Activated B cell treated with CpG ODN at 0.5 μM for 24 hours (primary cell): ENCODE measurements around the gene RAB26. TPM values are rescaled to one million over a fixed set of nuclear protein-coding genes. Genes with fewer than 3 reads are reported as not detected.
A peak's percentile ranks its signal among the peaks of the same experiment; 100 is the strongest.
"Not testable (repeated sequence)": the region's sequence is repeated elsewhere in the genome, so short reads cannot be mapped to it uniquely, and the experiment has no call there.

ENCODE experiments used
- ATAC-seq: fragments of 200-7000 bp; cut with Tn5 transposase; one replicate; pipeline ENCODE4 v1.10.0; 2021; ENCODE audit warnings: low read depth, mild to moderate bottlenecking, moderate library complexity
- CTCF ChIA-PET: fragments of 350-600 bp; sonication (Branson Sonifier 250); formaldehyde crosslinking; loops from one replicate; lab custom pipeline; 2021; ENCODE audit warnings: antibody characterized with exemption; lab: Charles Lee
- POLR2A ChIA-PET: fragments of 350-600 bp; sonication (Branson Sonifier 250); formaldehyde crosslinking; loops from one replicate; lab custom pipeline; 2021; ENCODE audit warnings: antibody characterized with exemption; lab: Charles Lee
- DNase-seq: peaks from one replicate; pipeline ENCODE4 v3.0.0; 2022
- H3K27ac Mint-ChIP-seq: one replicate; pipeline ENCODE4 v1.8.0; 2020; ENCODE audit warnings: mixed read lengths
- H3K27me3 Mint-ChIP-seq: one replicate; pipeline ENCODE4 v1.8.0; 2021; ENCODE audit warnings: mixed read lengths
- H3K36me3 Mint-ChIP-seq: one replicate; pipeline ENCODE4 v1.8.0; 2021; ENCODE audit warnings: low read depth, mixed read lengths
- H3K4me1 Mint-ChIP-seq: one replicate; pipeline ENCODE4 v1.8.0; 2021; ENCODE audit warnings: mixed read lengths
- H3K4me3 Mint-ChIP-seq: one replicate; pipeline ENCODE4 v1.8.0; 2020; ENCODE audit warnings: mild to moderate bottlenecking, mixed read lengths
- H3K9me3 Mint-ChIP-seq: one replicate; pipeline ENCODE4 v1.8.0; 2020; ENCODE audit warnings: mixed read lengths
- intact Hi-C: fragments of 100-400 bp; cut with micrococcal nuclease; formaldehyde crosslinking; loops from one replicate; pipeline ENCODE4 v1.15.1; 2024
- total RNA-seq: library from RNA; stranded (reverse); gene quantifications from 2 replicates; pipeline ENCODE4 v1.2.3, GENCODE V29; 2022
- TF ChIP-seq, protein P1 (sequence below): fragments of 200-600 bp; IDR thresholded peaks from one replicate; pipeline ENCODE4 v1.8.0; 2022; ENCODE audit warnings: antibody characterized with exemption, mild to moderate bottlenecking

Gene RAB26
- total RNA-seq, 1 donor from 2014 or later, result not detected

DNA sequence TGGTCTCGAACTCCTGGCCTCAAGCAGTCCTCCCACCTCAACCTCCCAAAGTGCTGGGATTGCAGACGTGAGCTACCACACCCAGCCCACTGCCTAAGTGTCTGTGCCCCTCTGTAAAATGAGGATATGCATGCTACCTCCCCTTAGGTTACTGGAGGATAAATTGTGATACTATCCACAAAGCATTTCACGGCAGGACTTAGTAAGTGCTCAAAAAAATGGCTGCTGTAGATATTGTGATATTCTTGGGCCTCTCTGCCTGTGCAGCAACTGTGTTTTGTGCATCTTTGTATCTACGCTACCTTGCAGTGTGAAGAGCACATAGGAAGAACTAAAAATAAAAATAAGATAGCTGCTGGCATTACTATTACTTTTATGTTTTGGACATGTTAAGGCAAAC, 49.9 kb downstream of the RAB26 start:
- no peak overlapping the region for H3K27ac Mint-ChIP-seq
- H3K36me3 Mint-ChIP-seq, result no peaks in the 10 kb centered on the region
- peak overlapping the region; percentile 44 for H3K4me3 Mint-ChIP-seq
- ATAC-seq (no peak), DNase-seq (no peak)
- intact Hi-C loops, result no loop called here
- ChIA-PET POLR2A (interaction anchor here (5.3 kb wide), 1 partner anchor 43 kb away, joined by 26 read pairs; the partner anchor contains the start of gene TRAF7), CTCF (no interaction called here)
- H3K27me3 Mint-ChIP-seq, result peaks cover 18% of the 10 kb centered on the region
- no peaks in the 10 kb centered on the region for H3K9me3 Mint-ChIP-seq
- TF ChIP-seq, protein P1, sequence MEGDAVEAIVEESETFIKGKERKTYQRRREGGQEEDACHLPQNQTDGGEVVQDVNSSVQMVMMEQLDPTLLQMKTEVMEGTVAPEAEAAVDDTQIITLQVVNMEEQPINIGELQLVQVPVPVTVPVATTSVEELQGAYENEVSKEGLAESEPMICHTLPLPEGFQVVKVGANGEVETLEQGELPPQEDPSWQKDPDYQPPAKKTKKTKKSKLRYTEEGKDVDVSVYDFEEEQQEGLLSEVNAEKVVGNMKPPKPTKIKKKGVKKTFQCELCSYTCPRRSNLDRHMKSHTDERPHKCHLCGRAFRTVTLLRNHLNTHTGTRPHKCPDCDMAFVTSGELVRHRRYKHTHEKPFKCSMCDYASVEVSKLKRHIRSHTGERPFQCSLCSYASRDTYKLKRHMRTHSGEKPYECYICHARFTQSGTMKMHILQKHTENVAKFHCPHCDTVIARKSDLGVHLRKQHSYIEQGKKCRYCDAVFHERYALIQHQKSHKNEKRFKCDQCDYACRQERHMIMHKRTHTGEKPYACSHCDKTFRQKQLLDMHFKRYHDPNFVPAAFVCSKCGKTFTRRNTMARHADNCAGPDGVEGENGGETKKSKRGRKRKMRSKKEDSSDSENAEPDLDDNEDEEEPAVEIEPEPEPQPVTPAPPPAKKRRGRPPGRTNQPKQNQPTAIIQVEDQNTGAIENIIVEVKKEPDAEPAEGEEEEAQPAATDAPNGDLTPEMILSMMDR, result no peak
- peaks cover 8% of the 10 kb centered on the region for H3K4me1 Mint-ChIP-seq

DNA sequence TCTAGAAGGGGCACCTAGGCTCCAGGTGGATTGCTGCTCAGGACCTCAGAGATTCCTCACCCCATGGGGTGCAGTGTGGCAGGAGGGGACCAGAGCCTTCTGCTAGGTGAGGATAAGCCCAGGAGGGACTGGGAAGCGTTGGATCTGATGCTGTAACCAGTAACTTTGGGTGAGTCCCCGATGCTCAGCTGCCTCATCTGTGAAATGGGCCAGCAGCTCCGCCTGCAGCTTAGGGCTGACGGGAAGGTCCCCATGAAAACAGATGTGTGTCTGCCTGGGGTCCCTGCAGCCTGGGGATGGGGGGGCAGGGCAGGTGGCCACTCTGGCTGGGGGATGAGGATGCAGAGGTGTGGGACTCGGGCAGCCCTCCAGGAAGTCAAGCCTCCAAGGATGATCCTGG, 50.7 kb downstream of the RAB26 start:
- Mint-ChIP-seq H3K4me1 (peaks cover 9% of the 10 kb centered on the region), H3K27me3 (peaks cover 17% of the 10 kb centered on the region), H3K36me3 (no peaks in the 10 kb centered on the region), H3K4me3 (no peak overlapping the region), H3K27ac (no peak overlapping the region), H3K9me3 (no peaks in the 10 kb centered on the region)
- ChIA-PET POLR2A (interaction anchor here (1.4 kb wide), 2 partner anchors 12 to 44 kb away, joined by 3 to 4 read pairs; partner anchors contain the start of gene TRAF7), CTCF (no interaction called here)
- DNase-seq (no peak), ATAC-seq (no peak)
- TF ChIP-seq, protein P1, result no peak
- intact Hi-C loops, result no loop called here

DNA sequence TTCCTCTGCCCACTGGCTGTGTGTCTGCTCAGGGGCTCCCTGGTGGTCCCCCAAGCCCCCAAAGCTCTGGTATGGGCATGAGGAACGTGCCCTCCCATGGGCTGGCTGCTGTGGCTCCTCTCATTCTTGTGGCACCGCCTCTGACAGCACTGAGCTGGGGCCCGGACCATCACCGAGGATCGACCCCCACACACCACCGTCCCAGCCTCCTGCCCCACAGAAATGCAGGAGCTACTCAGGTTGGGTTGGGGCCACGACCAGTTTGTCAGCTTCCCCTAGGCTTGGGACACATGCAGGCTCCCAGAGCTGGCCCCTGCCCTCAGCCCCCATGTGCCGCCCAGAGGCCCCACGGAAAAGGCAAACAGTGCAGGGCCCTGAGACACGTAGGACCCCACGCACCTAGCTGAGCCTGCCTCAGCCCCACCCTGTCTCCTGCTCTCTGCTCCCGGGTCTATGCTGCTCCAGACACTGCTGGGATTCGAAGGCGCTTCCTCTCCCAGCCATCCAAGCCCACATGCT, 51.3 kb downstream of the RAB26 start:
- intact Hi-C loops, result no loop called here
- CTCF ChIA-PET, result no interaction called here
- POLR2A ChIA-PET, result interaction anchor here (1.4 kb wide), 2 partner anchors 12 to 44 kb away, joined by 3 to 4 read pairs; partner anchors contain the start of gene TRAF7

DNA sequence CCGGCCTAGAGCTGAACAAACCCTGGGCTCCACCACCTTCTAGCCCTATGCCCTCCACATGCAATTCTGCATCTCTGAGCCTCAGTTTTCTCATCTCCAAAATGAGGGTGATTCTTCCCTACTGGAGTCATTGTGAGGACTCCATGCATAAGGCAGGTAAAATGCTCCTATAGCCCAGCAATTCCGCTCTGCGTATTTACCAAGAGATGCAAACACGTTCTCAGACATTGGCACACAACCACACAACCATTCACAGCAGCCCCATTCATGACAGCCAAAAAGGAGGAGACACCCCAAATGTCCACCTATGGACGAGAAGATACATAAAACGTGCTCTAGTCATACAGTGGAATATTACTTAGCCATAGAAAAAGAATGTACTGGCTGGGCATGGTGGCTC, 51.9 kb downstream of the RAB26 start:
- H3K9me3 Mint-ChIP-seq, result no peaks in the 10 kb centered on the region
- TF ChIP-seq, protein P1, result no peak
- no peak overlapping the region for H3K4me3 Mint-ChIP-seq
- H3K27ac Mint-ChIP-seq, result no peak overlapping the region
- H3K36me3 Mint-ChIP-seq, result no peaks in the 10 kb centered on the region
- CTCF ChIA-PET, result no interaction called here
- ATAC-seq (no peak), DNase-seq (no peak)
- intact Hi-C loops, result no loop called here
- POLR2A ChIA-PET, result interaction anchor here (1.4 kb wide), 1 partner anchor 45 kb away, joined by 4 read pairs; the partner anchor contains the start of gene TRAF7
- H3K4me1 Mint-ChIP-seq, result peaks cover 8% of the 10 kb centered on the region
- H3K27me3 Mint-ChIP-seq, result peaks cover 12% of the 10 kb centered on the region

More for the DNA sequence above, 51.3 kb downstream of the RAB26 start:
- Mint-ChIP-seq H3K4me3 (no peak overlapping the region), H3K36me3 (no peaks in the 10 kb centered on the region), H3K27ac (no peak overlapping the region), H3K27me3 (peaks cover 16% of the 10 kb centered on the region), H3K9me3 (no peaks in the 10 kb centered on the region), H3K4me1 (peaks cover 13% of the 10 kb centered on the region)
- TF ChIP-seq, protein P1, result no peak
- ATAC-seq (no peak), DNase-seq (no peak)

DNA sequence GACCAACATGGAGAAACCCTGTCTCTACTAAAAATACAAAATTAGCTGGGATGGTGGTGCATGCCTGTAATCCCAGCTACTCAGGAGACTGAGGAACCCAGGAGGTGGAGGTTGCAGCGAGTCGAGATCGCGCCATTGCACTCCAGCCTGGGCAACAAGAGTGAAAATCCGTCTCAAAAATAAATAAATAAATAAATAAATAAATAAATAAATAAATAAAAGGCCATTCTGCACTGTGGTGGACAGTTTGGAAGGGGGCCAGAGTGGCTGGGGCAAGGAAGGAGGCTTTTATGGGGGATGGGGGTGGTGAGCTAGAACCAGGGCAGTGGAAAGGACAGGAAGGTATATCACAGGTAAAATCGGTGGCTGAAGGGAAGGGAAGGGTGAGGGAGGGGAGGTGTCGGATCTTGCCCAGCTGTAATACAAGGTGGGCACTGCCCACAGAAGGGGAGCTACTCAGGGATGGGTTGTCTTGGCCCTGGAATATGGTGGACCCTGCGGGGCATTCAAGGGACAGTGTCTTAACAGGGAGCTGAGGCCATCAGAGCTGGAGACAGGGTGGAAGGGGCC, 54.8 kb downstream of the RAB26 start:
- intact Hi-C loops, H3K27me3 Mint-ChIP-seq, H3K9me3 Mint-ChIP-seq, ATAC-seq, DNase-seq, H3K4me3 Mint-ChIP-seq, H3K27ac Mint-ChIP-seq: not testable (repeated sequence)
- H3K36me3 Mint-ChIP-seq, result peaks cover 17% of the 10 kb centered on the region
- ChIA-PET CTCF (interaction anchor here (0.7 kb wide), 1 partner anchor 48 kb away, joined by 3 read pairs; the partner anchor contains the start of gene ECI1), POLR2A (interaction anchor here (0.6 to 5.8 kb wide), 3 partner anchors 12 to 49 kb away, joined by 3 to 62 read pairs (median 38); partner anchors contain the start of genes PGP and TRAF7)
- peaks cover 19% of the 10 kb centered on the region for H3K4me1 Mint-ChIP-seq

Other genes with a start within 250 kb of the RAB26 start
- gene HS3ST6, start 230.2 kb upstream of the RAB26 start, total RNA-seq, result not detected in 2 replicates
- 14.7 and 16.6 TPM in 2 replicates for gene MSRB1, start 205.4 kb upstream of the RAB26 start, total RNA-seq
- not detected in 2 replicates for gene RPL3L, start 193.9 kb upstream of the RAB26 start, total RNA-seq
- 77.4 and 92.5 TPM in 2 replicates for gene NDUFB10, start 189.1 kb upstream of the RAB26 start, total RNA-seq
- gene RPS2, start 183.8 kb upstream of the RAB26 start, total RNA-seq, result 5,116 and 5,913 TPM in 2 replicates
- gene RNF151, start 181.8 kb upstream of the RAB26 start, total RNA-seq, result not detected in 2 replicates
- 41.8 and 44.2 TPM in 2 replicates for gene TBL3, start 176.6 kb upstream of the RAB26 start, total RNA-seq
- 0.37 and 0.73 TPM in 2 replicates for gene NOXO1, start 167.2 kb upstream of the RAB26 start, total RNA-seq
- gene GFER, start 164.4 kb upstream of the RAB26 start, total RNA-seq, result 31.6 and 39.4 TPM in 2 replicates
- 10.0 and 11.3 TPM in 2 replicates for gene SYNGR3, start 158.7 kb upstream of the RAB26 start, total RNA-seq
- gene ZNF598, start 138.8 kb upstream of the RAB26 start, total RNA-seq, result 56.4 and 59.3 TPM in 2 replicates
- 1.5 and 1.7 TPM in 2 replicates for gene NPW, start 128.8 kb upstream of the RAB26 start, total RNA-seq
- gene NHERF2, start 121.7 kb upstream of the RAB26 start, total RNA-seq, result 0.56 and 0.93 TPM in 2 replicates
- 10.5 and 11.5 TPM in 2 replicates for gene NTHL1, start 100.8 kb upstream of the RAB26 start, total RNA-seq
- 130 and 139 TPM in 2 replicates for gene TSC2, start 100.6 kb upstream of the RAB26 start, total RNA-seq
- 58.6 and 84.2 TPM in 2 replicates for gene PKD1, start 12.7 kb upstream of the RAB26 start, total RNA-seq
- 72.7 and 78.1 TPM in 2 replicates for gene TRAF7, start 7.2 kb downstream of the RAB26 start, total RNA-seq
- gene CASKIN1, start 48.0 kb downstream of the RAB26 start, total RNA-seq, result not detected in 2 replicates
- 35.7 and 38.7 TPM in 2 replicates for gene MLST8, start 56.8 kb downstream of the RAB26 start, total RNA-seq
- gene BRICD5, start 62.2 kb downstream of the RAB26 start, total RNA-seq, result 4.9 and 5.1 TPM in 2 replicates
- 9.9 and 10.4 TPM in 2 replicates for gene PGP, start 66.2 kb downstream of the RAB26 start, total RNA-seq
- gene E4F1, start 75.0 kb downstream of the RAB26 start, total RNA-seq, result 29.9 and 31.3 TPM in 2 replicates
- gene DNASE1L2, start 87.8 kb downstream of the RAB26 start, total RNA-seq, result 1.2 and 1.3 TPM in 2 replicates
- gene ECI1, start 103.0 kb downstream of the RAB26 start, total RNA-seq, result 38.1 and 43.0 TPM in 2 replicates
- 228 and 232 TPM in 2 replicates for gene RNPS1, start 119.5 kb downstream of the RAB26 start, total RNA-seq
- 2.4 and 3.1 TPM in 2 replicates for gene ABCA3, start 192.1 kb downstream of the RAB26 start, total RNA-seq